ENCODE results near the gene KLHL2. TPM values are rescaled to one million over a fixed set of nuclear protein-coding genes. Genes with fewer than 3 reads are reported as not detected.

Gene KLHL2
- total RNA-seq, 1 experiment from 2014 or later, result 37.1 TPM

- H3K36me3 Mint-ChIP-seq (ENCODE audit: insufficient read depth, unreplicated experiment), result no peaks in the 10 kb centered on the region
- no peak for TF ChIP-seq CTCF (IDR thresholded peaks at IDR 0.05; ENCODE audit: unreplicated experiment)
- BruUV-seq (replicated peaks), result no TSS peak
- H3K27me3 Mint-ChIP-seq (ENCODE audit: insufficient read depth, unreplicated experiment), result no peaks in the 10 kb centered on the region
- no peaks in the 10 kb centered on the region for H3K9me3 Mint-ChIP-seq (ENCODE audit: unreplicated experiment)
- H3K27ac Mint-ChIP-seq (ENCODE audit: low read depth, unreplicated experiment), result peak overlapping the region; percentile 22
- DNase-seq (ENCODE audit: unreplicated experiment), result no peak
- CTCF ChIA-PET, result no interaction called here
- peaks cover 15% of the 10 kb centered on the region for H3K4me1 Mint-ChIP-seq (ENCODE audit: insufficient read depth, unreplicated experiment)
- no peak overlapping the region for H3K4me3 Mint-ChIP-seq (ENCODE audit: unreplicated experiment)
- POLR2A ChIA-PET, result no interaction called here
- intact Hi-C loops (cut with micrococcal nuclease), result no loop called here
Measured at GRCh38 chr4:165192956-165193355, 14.4 kb upstream of the KLHL2 start.

GRCh38 chr4:165194368-165194767, 13.0 kb upstream of the KLHL2 start:
- ChIA-PET POLR2A (interaction anchor here (1.1 kb wide), 1 partner anchor 15 kb away, joined by 3 read pairs; no protein-coding TSS in a partner anchor), CTCF (no interaction called here)
- no peak overlapping the region for H3K27ac Mint-ChIP-seq (ENCODE audit: low read depth, unreplicated experiment)
- no peak overlapping the region for H3K4me3 Mint-ChIP-seq (ENCODE audit: unreplicated experiment)
- intact Hi-C loops (cut with micrococcal nuclease), result no loop called here
- H3K9me3 Mint-ChIP-seq (ENCODE audit: unreplicated experiment), result no peaks in the 10 kb centered on the region
- no peaks in the 10 kb centered on the region for H3K27me3 Mint-ChIP-seq (ENCODE audit: insufficient read depth, unreplicated experiment)
- BruUV-seq (replicated peaks), result no TSS peak
- no peak for DNase-seq (ENCODE audit: unreplicated experiment)
- no peak for TF ChIP-seq CTCF (IDR thresholded peaks at IDR 0.05; ENCODE audit: unreplicated experiment)
- H3K4me1 Mint-ChIP-seq (ENCODE audit: insufficient read depth, unreplicated experiment), result peaks cover 21% of the 10 kb centered on the region
- H3K36me3 Mint-ChIP-seq (ENCODE audit: insufficient read depth, unreplicated experiment), result no peaks in the 10 kb centered on the region

GRCh38 chr4:165198329-165198728, 9.0 kb upstream of the KLHL2 start:
- intact Hi-C loops (cut with micrococcal nuclease), result no loop called here
- no peaks in the 10 kb centered on the region for H3K9me3 Mint-ChIP-seq (ENCODE audit: unreplicated experiment)
- H3K36me3 Mint-ChIP-seq (ENCODE audit: insufficient read depth, unreplicated experiment), result no peaks in the 10 kb centered on the region
- H3K27ac Mint-ChIP-seq (ENCODE audit: low read depth, unreplicated experiment), result no peak overlapping the region
- no TSS peak for BruUV-seq (replicated peaks)
- H3K4me1 Mint-ChIP-seq (ENCODE audit: insufficient read depth, unreplicated experiment), result peaks cover 16% of the 10 kb centered on the region
- H3K27me3 Mint-ChIP-seq (ENCODE audit: insufficient read depth, unreplicated experiment), result no peaks in the 10 kb centered on the region
- no peak for DNase-seq (ENCODE audit: unreplicated experiment)
- TF ChIP-seq CTCF (IDR thresholded peaks at IDR 0.05; ENCODE audit: unreplicated experiment), result no peak
- H3K4me3 Mint-ChIP-seq (ENCODE audit: unreplicated experiment), result no peak overlapping the region
- ChIA-PET POLR2A (interaction anchor here (0.6 to 1.7 kb wide), 8 partner anchors 8 to 130 kb away, joined by 3 to 11 read pairs (median 4); partner anchors contain the start of gene MSMO1), CTCF (interaction anchor here (1.1 to 1.2 kb wide), 2 partner anchors 13 to 67 kb away, joined by 4 to 5 read pairs; no protein-coding TSS in a partner anchor)

GRCh38 chr4:165199286-165199685, 8.1 kb upstream of the KLHL2 start:
- no TSS peak for BruUV-seq (replicated peaks)
- CTCF ChIA-PET, result interaction anchor here (1.1 to 1.2 kb wide), 2 partner anchors 14 to 68 kb away, joined by 4 to 5 read pairs; no protein-coding TSS in a partner anchor
- TF ChIP-seq CTCF (IDR thresholded peaks at IDR 0.05; ENCODE audit: unreplicated experiment), result no peak
- H3K9me3 Mint-ChIP-seq (ENCODE audit: unreplicated experiment), result no peaks in the 10 kb centered on the region
- no peaks in the 10 kb centered on the region for H3K27me3 Mint-ChIP-seq (ENCODE audit: insufficient read depth, unreplicated experiment)
- no peaks in the 10 kb centered on the region for H3K36me3 Mint-ChIP-seq (ENCODE audit: insufficient read depth, unreplicated experiment)
- no peak overlapping the region for H3K27ac Mint-ChIP-seq (ENCODE audit: low read depth, unreplicated experiment)
- H3K4me3 Mint-ChIP-seq (ENCODE audit: unreplicated experiment), result no peak overlapping the region
- peak; percentile 18 for DNase-seq (ENCODE audit: unreplicated experiment)
- intact Hi-C loops (cut with micrococcal nuclease), result no loop called here
- POLR2A ChIA-PET, result interaction anchor here (0.6 to 1.4 kb wide), 5 partner anchors 9 to 129 kb away, joined by 3 to 11 read pairs (median 3); no protein-coding TSS in a partner anchor
- H3K4me1 Mint-ChIP-seq (ENCODE audit: insufficient read depth, unreplicated experiment), result peaks cover 26% of the 10 kb centered on the region

All from MCF 10A (cell line).